ENCODE measurements around the gene ARHGAP24.

DNA sequence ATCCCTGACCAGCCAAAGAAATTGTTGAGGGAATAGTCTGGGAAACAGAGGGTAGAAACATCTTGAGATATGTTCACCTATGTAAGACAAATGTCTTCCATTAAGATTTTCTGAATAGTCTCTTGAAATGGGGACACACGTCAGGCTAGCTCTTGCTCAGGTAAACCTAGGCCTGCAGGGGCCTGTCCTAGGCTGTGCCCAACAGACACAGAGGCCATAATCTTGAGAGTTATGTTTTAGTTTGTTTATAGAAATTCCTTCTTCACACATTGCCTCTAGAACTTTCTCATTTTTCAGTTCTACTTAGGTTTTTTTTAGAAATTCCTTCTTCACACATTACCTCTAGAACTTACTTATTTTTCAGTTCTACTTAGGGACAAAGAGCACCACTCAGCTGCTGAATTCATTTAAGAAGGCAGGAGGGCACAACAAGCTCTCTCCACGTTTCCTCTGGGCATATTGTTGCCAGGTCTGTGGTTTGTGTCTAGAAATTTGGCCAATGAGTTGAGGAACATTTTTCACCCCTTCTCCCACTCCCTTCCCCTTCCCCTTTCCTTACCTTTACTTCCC is 94.9 kb downstream of the ARHGAP24 start:
- no peak for TF ChIP-seq SP1 (IDR thresholded peaks at IDR 0.05)
- TF ChIP-seq SUZ12 (IDR thresholded peaks at IDR 0.05): no peak
- no peak for TF ChIP-seq LEF1 (IDR thresholded peaks at IDR 0.05; ENCODE audit: borderline replicate concordance)
- no peak for TF ChIP-seq FOXA1 (IDR thresholded peaks at IDR 0.05)
- TF ChIP-seq ELF4 (IDR thresholded peaks at IDR 0.05): no peak
- no peak for TF ChIP-seq FOXK2 (IDR thresholded peaks at IDR 0.05)
- TF ChIP-seq, protein P1, sequence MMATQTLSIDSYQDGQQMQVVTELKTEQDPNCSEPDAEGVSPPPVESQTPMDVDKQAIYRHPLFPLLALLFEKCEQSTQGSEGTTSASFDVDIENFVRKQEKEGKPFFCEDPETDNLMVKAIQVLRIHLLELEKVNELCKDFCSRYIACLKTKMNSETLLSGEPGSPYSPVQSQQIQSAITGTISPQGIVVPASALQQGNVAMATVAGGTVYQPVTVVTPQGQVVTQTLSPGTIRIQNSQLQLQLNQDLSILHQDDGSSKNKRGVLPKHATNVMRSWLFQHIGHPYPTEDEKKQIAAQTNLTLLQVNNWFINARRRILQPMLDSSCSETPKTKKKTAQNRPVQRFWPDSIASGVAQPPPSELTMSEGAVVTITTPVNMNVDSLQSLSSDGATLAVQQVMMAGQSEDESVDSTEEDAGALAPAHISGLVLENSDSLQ (IDR thresholded peaks at IDR 0.05): no peak
